ENCODE data around the gene STRN.

STRN gene

GRCh38 chr2:36798724-36799123 lies 167.6 kb downstream of the STRN start:
- DNase-seq (ENCODE audit: low read depth): no peak
- no peak overlapping the region for H3K4me3 ChIP-seq (ENCODE audit: low read length)
- no peak for TF ChIP-seq CTCF (conservative IDR thresholded peaks at IDR 0.05; ENCODE audit: low read depth, low read length)

- TF ChIP-seq CTCF (conservative IDR thresholded peaks at IDR 0.05; ENCODE audit: low read depth, low read length): no peak
- no peak overlapping the region for H3K4me3 ChIP-seq (ENCODE audit: low read length)
- no peak for DNase-seq (ENCODE audit: low read depth)
These were observed 168.8 kb downstream of the STRN start for GRCh38 chr2:36797324-36798070.

Measured in retinal pigment epithelial cell (primary cell).